Muscle layer of colon (tissue), 2 donors: ENCODE measurements around the gene OBSL1.
A peak's percentile ranks its signal among the peaks of the same experiment; 100 is the strongest.

Source experiments
- H3K27ac ChIP-seq: one replicate; pipeline ENCODE4 v1.7.0; 2013; ENCODE audit warnings: low read depth, mild to moderate bottlenecking, low read length, moderate library complexity
- H3K27me3 ChIP-seq, 2 donors: one replicate each; pipeline ENCODE4 v1.7.0; 2013; ENCODE audit warnings: low read length in 2 of 2, mild to moderate bottlenecking in 2 of 2; ENCODE audit not compliant: insufficient read depth in 2 of 2, control insufficient read depth in 1 of 2
- H3K36me3 ChIP-seq: one replicate; pipeline ENCODE4 v1.7.0; 2013; ENCODE audit warnings: mild to moderate bottlenecking, low read length; ENCODE audit not compliant: insufficient read depth
- H3K4me1 ChIP-seq: one replicate; pipeline ENCODE4 v1.7.0; 2013; ENCODE audit warnings: mild to moderate bottlenecking, low read length; ENCODE audit not compliant: insufficient read depth
- H3K4me3 ChIP-seq, 2 donors: one replicate each; pipeline ENCODE4 v1.7.0; 2013; ENCODE audit warnings: low read length in 2 of 2, low read depth in 1 of 2, mild to moderate bottlenecking in 1 of 2, moderate library complexity in 1 of 2
- H3K9ac ChIP-seq: one replicate; pipeline ENCODE4 v1.7.0; 2013; ENCODE audit warnings: low read length
- H3K9me3 ChIP-seq: one replicate; pipeline ENCODE4 v1.7.0; 2013; ENCODE audit warnings: mild to moderate bottlenecking, low read length
- donor health status: abdominal sarcoma.
- donor health status: Adenocarcinoma of cecum.

The OBSL1 gene

GRCh38 chr2:219611866-219612576 is 40.7 kb upstream of the OBSL1 start:
- no peak overlapping the region for H3K27ac ChIP-seq
- H3K27me3 ChIP-seq: no peaks in the 10 kb centered on the region
- H3K9me3 ChIP-seq: no peaks in the 10 kb centered on the region
- H3K4me1 ChIP-seq: no peaks in the 10 kb centered on the region
- peaks cover 57% of the 10 kb centered on the region for H3K36me3 ChIP-seq
- no peak overlapping the region for H3K4me3 ChIP-seq
- H3K9ac ChIP-seq: no peak overlapping the region

GRCh38 chr2:219611306-219611705 is 40.0 kb upstream of the OBSL1 start:
- H3K27ac ChIP-seq: no peak overlapping the region
- no peaks in the 10 kb centered on the region for H3K27me3 ChIP-seq
- no peaks in the 10 kb centered on the region for H3K9me3 ChIP-seq
- no peak overlapping the region for H3K4me3 ChIP-seq
- H3K36me3 ChIP-seq: peaks cover 61% of the 10 kb centered on the region
- H3K4me1 ChIP-seq: no peaks in the 10 kb centered on the region
- no peak overlapping the region for H3K9ac ChIP-seq

- H3K36me3 ChIP-seq: peaks cover 56% of the 10 kb centered on the region
- no peak overlapping the region for H3K9ac ChIP-seq
- H3K27ac ChIP-seq: no peak overlapping the region
- no peaks in the 10 kb centered on the region for H3K9me3 ChIP-seq
- no peaks in the 10 kb centered on the region for H3K27me3 ChIP-seq
- no peak overlapping the region for H3K4me3 ChIP-seq
- H3K4me1 ChIP-seq: no peaks in the 10 kb centered on the region
These were observed 37.9 kb upstream of the OBSL1 start for GRCh38 chr2:219609149-219609750.

DNA sequence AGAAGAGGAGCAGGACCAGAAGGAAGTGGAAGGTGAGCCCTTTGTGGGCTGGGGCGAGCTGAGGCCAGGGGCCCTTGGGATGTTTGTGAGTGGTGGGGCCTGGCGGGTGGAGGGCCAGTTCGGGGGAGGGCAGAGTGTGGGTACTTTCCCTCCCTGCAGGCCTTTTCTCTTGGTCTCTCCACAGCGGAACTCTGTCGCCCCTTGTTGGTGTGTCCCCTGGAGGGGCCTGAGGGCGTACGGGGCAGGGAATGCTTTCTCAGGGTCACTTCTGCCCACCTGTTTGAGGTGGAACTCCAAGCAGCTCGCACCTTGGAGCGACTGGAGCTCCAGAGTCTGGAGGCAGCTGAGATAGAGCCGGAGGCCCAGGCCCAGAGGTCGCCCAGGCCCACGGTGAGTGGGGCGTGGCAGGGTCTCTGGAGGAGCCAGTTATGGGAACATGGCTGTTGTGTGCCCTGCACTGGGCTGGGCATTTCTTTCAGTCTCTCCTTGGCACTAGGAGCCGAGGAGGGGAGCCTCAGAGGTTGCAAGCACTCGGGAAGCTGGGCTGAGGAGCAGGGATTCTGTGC is 37.1 kb upstream of the OBSL1 start:
- peaks cover 50% of the 10 kb centered on the region for H3K36me3 ChIP-seq

DNA sequence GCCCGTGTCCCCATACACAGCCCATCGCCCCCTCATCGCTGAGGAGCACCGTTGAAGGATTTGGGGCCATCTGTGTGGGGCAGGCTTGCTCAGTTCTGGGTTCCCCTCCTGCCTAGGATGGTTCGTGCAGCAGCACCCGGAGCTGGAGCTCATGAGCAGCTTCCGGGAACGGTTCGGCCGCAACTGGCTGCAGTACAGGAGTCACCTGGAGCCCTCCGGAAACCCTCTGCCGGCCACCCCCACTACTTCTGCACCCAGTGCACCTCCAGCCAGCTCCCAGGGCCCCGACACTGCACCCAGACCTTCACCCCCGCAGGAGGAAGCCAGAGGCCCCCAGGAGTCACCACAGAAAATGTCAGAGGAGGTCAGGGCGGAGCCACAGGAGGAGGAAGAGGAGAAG is 36.6 kb upstream of the OBSL1 start:
- H3K27me3 ChIP-seq: no peaks in the 10 kb centered on the region
- H3K4me1 ChIP-seq: no peaks in the 10 kb centered on the region
- no peak overlapping the region for H3K9ac ChIP-seq
- H3K4me3 ChIP-seq: no peak overlapping the region
- H3K9me3 ChIP-seq: no peaks in the 10 kb centered on the region
- H3K27ac ChIP-seq: no peak overlapping the region
- H3K36me3 ChIP-seq: peaks cover 50% of the 10 kb centered on the region

More for the DNA sequence above, 37.1 kb upstream of the OBSL1 start:
- H3K9me3 ChIP-seq: no peaks in the 10 kb centered on the region
- no peaks in the 10 kb centered on the region for H3K27me3 ChIP-seq
- H3K4me3 ChIP-seq: no peak overlapping the region
- no peak overlapping the region for H3K9ac ChIP-seq
- no peaks in the 10 kb centered on the region for H3K4me1 ChIP-seq
- H3K27ac ChIP-seq: no peak overlapping the region

GRCh38 chr2:219605607-219605954 is 34.2 kb upstream of the OBSL1 start:
- peaks cover 50% of the 10 kb centered on the region for H3K36me3 ChIP-seq
- H3K27ac ChIP-seq: no peak overlapping the region
- H3K27me3 ChIP-seq: no peaks in the 10 kb centered on the region
- H3K4me1 ChIP-seq: no peaks in the 10 kb centered on the region
- H3K4me3 ChIP-seq: no peak overlapping the region
- H3K9me3 ChIP-seq: no peaks in the 10 kb centered on the region
- no peak overlapping the region for H3K9ac ChIP-seq

DNA sequence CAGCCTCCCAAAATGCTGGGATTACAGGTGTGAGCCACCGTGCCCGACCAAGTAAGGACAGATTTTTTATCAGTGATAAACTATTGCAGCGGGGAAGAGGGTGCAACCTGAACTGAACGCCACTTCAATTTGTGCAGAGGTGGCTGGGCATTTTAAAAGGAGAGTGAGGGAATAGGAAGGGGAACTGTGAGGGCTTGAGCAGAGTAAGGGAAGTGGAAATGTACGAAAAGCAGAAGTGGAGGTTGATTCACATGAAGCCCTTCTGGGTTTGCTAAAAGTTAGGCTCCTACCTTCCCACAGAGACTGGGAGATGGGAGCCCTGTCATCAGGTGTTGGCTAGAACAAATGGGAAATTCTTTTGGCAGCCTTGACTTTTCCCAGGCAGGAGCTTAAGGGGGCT is 32.4 kb upstream of the OBSL1 start:
- H3K27ac ChIP-seq: no peak overlapping the region

DNA sequence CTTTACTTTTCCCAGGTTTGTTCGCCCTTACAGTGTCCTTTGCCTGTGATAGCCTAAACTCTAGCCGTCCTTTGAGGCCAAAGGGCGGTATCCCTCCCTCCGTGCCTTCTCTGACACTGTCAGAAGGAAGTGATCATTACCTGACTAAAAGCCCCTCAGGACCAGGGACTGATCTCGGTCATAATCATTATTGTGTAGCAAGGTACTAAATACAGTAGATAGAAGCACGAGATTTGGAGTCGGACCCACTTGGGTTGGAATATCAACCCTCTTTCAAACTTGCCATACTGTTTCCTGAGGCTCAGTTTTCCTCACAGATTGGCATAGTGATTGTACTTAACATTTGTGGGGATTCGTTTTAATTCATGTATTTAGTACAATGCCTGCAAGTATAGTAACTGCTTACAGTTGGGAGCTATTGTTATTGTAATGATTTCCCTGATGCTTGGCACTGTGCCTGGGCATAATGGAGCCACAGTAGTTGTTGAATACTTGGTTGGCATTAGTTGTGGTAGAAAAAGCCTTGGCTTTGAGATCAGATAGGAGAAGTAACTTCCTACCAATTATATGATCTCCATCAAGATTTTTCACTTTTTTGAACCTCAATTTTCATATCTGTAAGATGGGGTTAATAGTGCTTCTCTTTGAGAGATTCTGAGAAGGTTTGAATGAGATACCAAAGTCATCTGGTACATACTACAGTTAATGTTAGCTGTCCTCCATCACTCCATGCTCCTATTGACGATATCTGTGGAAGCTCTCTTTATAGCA is 27.2 kb upstream of the OBSL1 start:
- H3K4me1 ChIP-seq: peaks cover 12% of the 10 kb centered on the region
- peak overlapping the region; percentile 12 for H3K9ac ChIP-seq
- no peaks in the 10 kb centered on the region for H3K9me3 ChIP-seq
- peaks cover 17% of the 10 kb centered on the region for H3K36me3 ChIP-seq
- peak overlapping the region; percentile 59 to 82 for H3K4me3 ChIP-seq
- peak overlapping the region; percentile 86 for H3K27ac ChIP-seq
- no peaks in the 10 kb centered on the region for H3K27me3 ChIP-seq

More for the DNA sequence above, 32.4 kb upstream of the OBSL1 start:
- Histone ChIP-seq H3K27me3 (no peaks in the 10 kb centered on the region), H3K4me1 (peaks cover under 1% of the 10 kb centered on the region), H3K9ac (no peak overlapping the region), H3K36me3 (peaks cover 50% of the 10 kb centered on the region), H3K9me3 (no peaks in the 10 kb centered on the region), H3K4me3 (no peak overlapping the region)

GRCh38 chr2:219597552-219598307 is 26.4 kb upstream of the OBSL1 start, which contains the start of gene STK11IP:
TSS of gene STK11IP (plus strand) at chr2:219597857. CDS start at chr2:219598120, 263 bp downstream.
- Histone ChIP-seq H3K27me3 (no peaks in the 10 kb centered on the region), H3K4me1 (peaks cover 12% of the 10 kb centered on the region), H3K36me3 (peaks cover 16% of the 10 kb centered on the region), H3K27ac (peak within 1 kb of the TSS; percentile 86), H3K9ac (peak within 1 kb of the TSS; percentile 80), H3K4me3 (peak within 1 kb of the TSS; percentile 59 to 82), H3K9me3 (no peaks in the 10 kb centered on the region)

GRCh38 chr2:219596954-219597551 is 25.7 kb upstream of the OBSL1 start:
- H3K27me3 ChIP-seq: no peaks in the 10 kb centered on the region
- H3K4me1 ChIP-seq: peaks cover 12% of the 10 kb centered on the region
- peak overlapping the region; percentile 86 for H3K27ac ChIP-seq
- peak overlapping the region; percentile 59 to 82 for H3K4me3 ChIP-seq
- peak overlapping the region; percentile 80 for H3K9ac ChIP-seq
- peaks cover 9% of the 10 kb centered on the region for H3K36me3 ChIP-seq
- no peaks in the 10 kb centered on the region for H3K9me3 ChIP-seq
